Measurements from ENCODE around the gene SESN3.

Gene SESN3

GRCh38 chr11:95163106-95163505, 67.9 kb downstream of the SESN3 start:
- TF ChIP-seq POLR2AphosphoS5 (IDR thresholded peaks at IDR 0.05; ENCODE audit: low read depth) (no peak), GABPA (IDR thresholded peaks at IDR 0.05; ENCODE audit: low read depth) (no peak), REST (IDR thresholded peaks at IDR 0.05; ENCODE audit: insufficient replicate concordance, low read depth) (no peak)
- no peak for DNase-seq (ENCODE audit: low read depth in 1 of 2, low spot score in 1 of 2)
- no peak overlapping the region for H3K4me3 ChIP-seq (replicated peaks; ENCODE audit: insufficient read depth, low read length)
- no peaks in the 10 kb centered on the region for H3K27me3 ChIP-seq (ENCODE audit: insufficient read depth, poor library complexity, severe bottlenecking)
- H3K27ac ChIP-seq (replicated peaks) = no peak overlapping the region

GRCh38 chr11:95161248-95161647, 69.8 kb downstream of the SESN3 start:
- H3K27ac ChIP-seq (replicated peaks) = no peak overlapping the region
- H3K4me3 ChIP-seq (replicated peaks; ENCODE audit: insufficient read depth, low read length) = no peak overlapping the region
- DNase-seq (ENCODE audit: low read depth in 1 of 2, low spot score in 1 of 2) = no peak
- TF ChIP-seq CTCF (IDR thresholded peaks at IDR 0.05; ENCODE audit: insufficient read depth, low read length) (no peak), SPI1 (IDR thresholded peaks at IDR 0.05; ENCODE audit: borderline replicate concordance, low read depth) (no peak), GABPA (IDR thresholded peaks at IDR 0.05; ENCODE audit: low read depth) (no peak), REST (IDR thresholded peaks at IDR 0.05; ENCODE audit: insufficient replicate concordance, low read depth) (no peak), POLR2AphosphoS5 (IDR thresholded peaks at IDR 0.05; ENCODE audit: low read depth) (no peak)
- no peaks in the 10 kb centered on the region for H3K27me3 ChIP-seq (ENCODE audit: insufficient read depth, poor library complexity, severe bottlenecking)

- TF ChIP-seq REST (IDR thresholded peaks at IDR 0.05; ENCODE audit: insufficient replicate concordance, low read depth) = no peak
- TF ChIP-seq SPI1 (IDR thresholded peaks at IDR 0.05; ENCODE audit: borderline replicate concordance, low read depth) = no peak
- no peak for TF ChIP-seq GABPA (IDR thresholded peaks at IDR 0.05; ENCODE audit: low read depth)
- TF ChIP-seq CTCF (IDR thresholded peaks at IDR 0.05; ENCODE audit: insufficient read depth, low read length) = no peak
- TF ChIP-seq POLR2AphosphoS5 (IDR thresholded peaks at IDR 0.05; ENCODE audit: low read depth) = no peak
- no peak overlapping the region for H3K4me3 ChIP-seq (replicated peaks; ENCODE audit: insufficient read depth, low read length)
- H3K27ac ChIP-seq (replicated peaks) = no peak overlapping the region
- no peak for DNase-seq (ENCODE audit: low read depth in 1 of 2, low spot score in 1 of 2)
- no peaks in the 10 kb centered on the region for H3K27me3 ChIP-seq (ENCODE audit: insufficient read depth, poor library complexity, severe bottlenecking)
These were observed 73.2 kb downstream of the SESN3 start for GRCh38 chr11:95157824-95158223.

All from HL-60 (cell line).